SK-N-SH treated with all-trans-retinoic acid at 6 μM for 48 hours (cell line): ENCODE measurements around the gene OS9.

Experiments
- BACH2 ChIP-seq: fragments of 250-450 bp; sonication (Bioruptor Pico); IDR thresholded peaks from 2 replicates; pipeline ENCODE4 v1.9.0; 2021; ENCODE audit warnings: mild to moderate bottlenecking, borderline replicate concordance
- OSR1 ChIP-seq: fragments of 250-450 bp; sonication (Bioruptor Pico); IDR thresholded peaks from 2 replicates; pipeline ENCODE4 v1.8.0; 2022; ENCODE audit warnings: moderate library complexity, mild to moderate bottlenecking, inconsistent platforms
- POU6F1 ChIP-seq: fragments of 250-450 bp; sonication (Bioruptor Pico); IDR thresholded peaks from 2 replicates; pipeline ENCODE4 v1.8.0; 2021; ENCODE audit warnings: low read depth, mild to moderate bottlenecking, moderate library complexity, borderline replicate concordance
- RARB ChIP-seq: fragments of 250-450 bp; sonication (Bioruptor Pico); IDR thresholded peaks from 2 replicates; pipeline ENCODE4 v1.8.0; 2021; ENCODE audit warnings: mild to moderate bottlenecking, moderate library complexity
- ZFP3 ChIP-seq: fragments of 250-450 bp; sonication (Bioruptor Pico); IDR thresholded peaks from 2 replicates; pipeline ENCODE4 v1.5.0; 2020; ENCODE audit warnings: mild to moderate bottlenecking, moderate library complexity
- ZNF565 ChIP-seq: fragments of 450-650 bp; formaldehyde crosslinking; conservative IDR thresholded peaks from 2 replicates; pipeline ENCODE4 v1.5.0; 2020; ENCODE audit warnings: low read depth, mild to moderate bottlenecking, moderate library complexity
- TF ChIP-seq, protein P1 (sequence below): fragments of 250-450 bp; sonication (Bioruptor Pico); IDR thresholded peaks from 2 replicates; pipeline ENCODE4 v1.8.0; 2020; ENCODE audit warnings: mild to moderate bottlenecking, moderate library complexity, borderline replicate concordance
- TF ChIP-seq, protein P2 (sequence below): fragments of 250-450 bp; sonication (Bioruptor Pico); IDR thresholded peaks from 2 replicates; pipeline ENCODE4 v1.5.1; 2020; ENCODE audit warnings: low read depth, mild to moderate bottlenecking, moderate library complexity

DNA sequence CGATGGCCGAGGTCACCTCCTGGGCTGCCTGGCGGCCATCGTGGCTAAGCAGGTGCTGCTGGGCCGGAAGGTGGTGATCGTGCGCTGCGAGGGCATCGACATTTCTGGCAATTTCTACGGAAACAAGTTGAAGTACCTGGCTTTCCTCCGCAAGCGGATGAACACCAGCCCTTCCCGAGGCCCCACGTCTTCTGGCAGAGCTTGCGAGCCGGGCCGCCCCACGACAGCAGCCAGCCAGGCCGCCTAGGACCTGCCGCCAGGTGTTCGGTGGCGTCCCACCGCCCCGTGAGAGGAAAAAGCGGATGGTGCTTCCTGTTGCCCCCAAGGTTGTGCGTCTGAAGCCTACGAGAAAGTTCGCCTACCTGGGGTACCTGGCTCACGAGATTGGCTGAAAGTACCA is 19.2 kb upstream of the OS9 start:
- TF ChIP-seq ZFP3 (CRISPR knock-in tag) (no peak), OSR1 (CRISPR knock-in tag) (no peak), BACH2 (CRISPR knock-in tag) (no peak), RARB (CRISPR knock-in tag) (no peak), POU6F1 (CRISPR knock-in tag) (no peak), ZNF565 (no peak)
- TF ChIP-seq, protein P1, sequence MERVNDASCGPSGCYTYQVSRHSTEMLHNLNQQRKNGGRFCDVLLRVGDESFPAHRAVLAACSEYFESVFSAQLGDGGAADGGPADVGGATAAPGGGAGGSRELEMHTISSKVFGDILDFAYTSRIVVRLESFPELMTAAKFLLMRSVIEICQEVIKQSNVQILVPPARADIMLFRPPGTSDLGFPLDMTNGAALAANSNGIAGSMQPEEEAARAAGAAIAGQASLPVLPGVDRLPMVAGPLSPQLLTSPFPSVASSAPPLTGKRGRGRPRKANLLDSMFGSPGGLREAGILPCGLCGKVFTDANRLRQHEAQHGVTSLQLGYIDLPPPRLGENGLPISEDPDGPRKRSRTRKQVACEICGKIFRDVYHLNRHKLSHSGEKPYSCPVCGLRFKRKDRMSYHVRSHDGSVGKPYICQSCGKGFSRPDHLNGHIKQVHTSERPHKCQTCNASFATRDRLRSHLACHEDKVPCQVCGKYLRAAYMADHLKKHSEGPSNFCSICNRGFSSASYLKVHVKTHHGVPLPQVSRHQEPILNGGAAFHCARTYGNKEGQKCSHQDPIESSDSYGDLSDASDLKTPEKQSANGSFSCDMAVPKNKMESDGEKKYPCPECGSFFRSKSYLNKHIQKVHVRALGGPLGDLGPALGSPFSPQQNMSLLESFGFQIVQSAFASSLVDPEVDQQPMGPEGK (CRISPR knock-in tag): no peak
- TF ChIP-seq, protein P2, sequence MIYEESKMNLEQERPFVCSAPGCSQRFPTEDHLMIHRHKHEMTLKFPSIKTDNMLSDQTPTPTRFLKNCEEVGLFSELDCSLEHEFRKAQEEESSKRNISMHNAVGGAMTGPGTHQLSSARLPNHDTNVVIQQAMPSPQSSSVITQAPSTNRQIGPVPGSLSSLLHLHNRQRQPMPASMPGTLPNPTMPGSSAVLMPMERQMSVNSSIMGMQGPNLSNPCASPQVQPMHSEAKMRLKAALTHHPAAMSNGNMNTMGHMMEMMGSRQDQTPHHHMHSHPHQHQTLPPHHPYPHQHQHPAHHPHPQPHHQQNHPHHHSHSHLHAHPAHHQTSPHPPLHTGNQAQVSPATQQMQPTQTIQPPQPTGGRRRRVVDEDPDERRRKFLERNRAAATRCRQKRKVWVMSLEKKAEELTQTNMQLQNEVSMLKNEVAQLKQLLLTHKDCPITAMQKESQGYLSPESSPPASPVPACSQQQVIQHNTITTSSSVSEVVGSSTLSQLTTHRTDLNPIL (CRISPR knock-in tag): no peak
